Upper lobe of left lung (tissue), 6 donors: ENCODE data around the gene IL17RE. TPM values are rescaled to one million over a fixed set of nuclear protein-coding genes. Genes with fewer than 3 reads are reported as not detected.
"Not testable (repeated sequence)": the region's sequence is repeated elsewhere in the genome, so short reads cannot be mapped to it uniquely, and the experiment has no call there.

Source experiments
- ATAC-seq, 2 donors: fragments of 200-7000 bp; cut with Tn5 transposase; one replicate each; pipeline ENCODE4 v1.9.1; 2022; ENCODE audit warnings: mild to moderate bottlenecking in 2 of 2, moderate library complexity in 2 of 2; ENCODE audit not compliant: low FRiP score in 2 of 2
- DNase-seq, 2 donors: peaks; one replicate each; pipeline ENCODE4 v3.0.0-alpha.2; 2019 to 2020
- H3K27ac ChIP-seq, 4 donors: fragments of 200-600 bp; sonication (generic); one replicate each; pipeline ENCODE4 v1.5.1; 2016 to 2019
- H3K27me3 ChIP-seq, 4 donors: fragments of 200-600 bp; sonication (generic); one replicate each; pipeline ENCODE4 v1.5.1; 2017 to 2019
- H3K36me3 ChIP-seq, 4 donors: fragments of 200-600 bp; sonication (generic); one replicate each; pipeline ENCODE4 v1.5.1; 2016 to 2019
- H3K4me1 ChIP-seq, 4 donors: fragments of 200-600 bp; sonication (generic); one replicate each; pipeline ENCODE4 v1.5.1; 2018 to 2019
- H3K4me3 ChIP-seq, 4 donors: fragments of 200-600 bp; sonication (generic); one replicate each; pipeline ENCODE4 v1.5.1; 2017 to 2019; ENCODE audit warnings: mild to moderate bottlenecking in 2 of 4, moderate library complexity in 1 of 4
- H3K9me3 ChIP-seq, 4 donors: fragments of 200-600 bp; sonication (generic); one replicate each; pipeline ENCODE4 v1.5.1; 2018 to 2019
- CTCF ChIP-seq, 6 experiments: fragments of 450-650 bp in 4 of 6; fragments of 200-600 bp in 2 of 6; sonication (generic) in 2 of 6; IDR thresholded peaks; one replicate each; pipeline ENCODE4 v1.5.1; 2016 to 2019; ENCODE audit warnings: antibody characterized with exemption in 6 of 6
- EP300 ChIP-seq, 4 donors: sonication (generic); formaldehyde crosslinking; IDR thresholded peaks; one replicate each; pipeline ENCODE4 v1.5.1; 2017; ENCODE audit warnings: antibody characterized with exemption in 4 of 4, control low read depth in 2 of 4
- POLR2A ChIP-seq, 4 donors: fragments of 450-650 bp; IDR thresholded peaks; one replicate each; pipeline ENCODE4 v1.5.1; 2016 to 2017; ENCODE audit warnings: antibody characterized with exemption in 4 of 4, mild to moderate bottlenecking in 2 of 4
- POLR2AphosphoS5 ChIP-seq, 2 donors: sonication (generic); formaldehyde crosslinking; IDR thresholded peaks; one replicate each; pipeline ENCODE4 v1.5.1; 2017; ENCODE audit warnings: antibody characterized with exemption in 2 of 2
- WGBS, 2 donors: methylation state at CpG; one replicate each; pipeline ENCODE4 v1.1.5; 2017 to 2018; 5-methylcytosine and 5-hydroxymethylcytosine counted together
- total RNA-seq, 6 donors: library from RNA; depleted of rRNA in 4 of 6; stranded (reverse); fragments of >200 nt in 4 of 6; gene quantifications; one replicate each; pipeline versions ENCODE4 v1.1.0 to v1.2.1, GENCODE V29; 2016 to 2021
- donor health status: DM: no; HTN: no; CAD: no; lungs with moderate emphysema.
- donor health status: DM: no; HTN: yes; CAD: no; lungs with severe emphysema.

The IL17RE gene
- total RNA-seq, 6 donors from 2014 or later = 16.1 to 44.8 (median 27.0) TPM

DNA sequence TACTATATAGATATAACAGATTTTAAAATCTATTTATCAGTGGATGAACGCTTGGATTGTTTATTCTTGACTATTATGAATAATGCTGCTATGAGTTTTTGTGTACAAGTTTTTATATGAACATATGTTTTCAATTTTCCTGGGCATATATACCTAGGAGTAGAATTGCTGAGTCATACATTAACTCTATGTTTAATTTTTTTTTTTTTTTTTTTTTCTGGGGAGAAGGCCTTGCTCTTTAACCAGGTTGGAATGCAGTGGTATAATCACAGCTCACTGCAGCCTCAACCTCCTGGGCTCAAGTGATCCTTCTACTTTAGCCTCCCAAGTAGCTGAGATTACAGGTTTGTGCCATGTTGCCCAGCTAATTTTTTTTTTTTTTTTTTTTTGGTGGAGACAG lies 31.7 kb upstream of the IL17RE start:
- no peak overlapping the region for H3K27ac ChIP-seq
- H3K4me1 ChIP-seq = peaks cover 0 to 5% (median 0%) of the 10 kb centered on the region in 4 donors
- H3K9me3 ChIP-seq = no peaks in the 10 kb centered on the region
- no peaks in the 10 kb centered on the region for H3K36me3 ChIP-seq
- no peaks in the 10 kb centered on the region for H3K27me3 ChIP-seq
- TF ChIP-seq EP300 (IDR thresholded peaks at IDR 0.05) (no peak), POLR2A (IDR thresholded peaks at IDR 0.05) (no peak)
- ATAC-seq (no peak), DNase-seq (no peak)
- H3K4me3 ChIP-seq = no peak overlapping the region
- 100% methylated on average over 1 of the region's 1 CpG for whole genome bisulfite sequencing, 2 donors

GRCh38 chr3:9872067-9872466 lies 30.6 kb upstream of the IL17RE start:
- not testable (repeated sequence) for ATAC-seq, H3K4me3 ChIP-seq, H3K9me3 ChIP-seq, H3K27ac ChIP-seq, DNase-seq, H3K36me3 ChIP-seq, H3K4me1 ChIP-seq, H3K27me3 ChIP-seq
- 96 to 99% methylated on average over 5 of the region's 5 CpGs for WGBS, 2 donors

GRCh38 chr3:9875448-9875847 lies 27.2 kb upstream of the IL17RE start:
- Histone ChIP-seq H3K27ac (no peak overlapping the region), H3K27me3 (no peaks in the 10 kb centered on the region)
- TF ChIP-seq POLR2AphosphoS5 (IDR thresholded peaks at IDR 0.05) (no peak), POLR2A (IDR thresholded peaks at IDR 0.05) (no peak), EP300 (IDR thresholded peaks at IDR 0.05) (no peak), CTCF (IDR thresholded peaks at IDR 0.05) (no peak)

GRCh38 chr3:9876255-9876654 lies 26.4 kb upstream of the IL17RE start:
- not testable (repeated sequence) for H3K4me3 ChIP-seq, DNase-seq, H3K27ac ChIP-seq, H3K9me3 ChIP-seq, H3K27me3 ChIP-seq, H3K36me3 ChIP-seq, ATAC-seq, H3K4me1 ChIP-seq
- WGBS, 2 donors = 92 to 100% methylated on average over 4 of the region's 4 CpGs

More at GRCh38 chr3:9875448-9875847, 27.2 kb upstream of the IL17RE start:
- DNase-seq = no peak
- no peak for ATAC-seq
- Histone ChIP-seq H3K4me1 (no peaks in the 10 kb centered on the region), H3K4me3 (no peak overlapping the region), H3K9me3 (no peaks in the 10 kb centered on the region), H3K36me3 (no peaks in the 10 kb centered on the region)

DNA sequence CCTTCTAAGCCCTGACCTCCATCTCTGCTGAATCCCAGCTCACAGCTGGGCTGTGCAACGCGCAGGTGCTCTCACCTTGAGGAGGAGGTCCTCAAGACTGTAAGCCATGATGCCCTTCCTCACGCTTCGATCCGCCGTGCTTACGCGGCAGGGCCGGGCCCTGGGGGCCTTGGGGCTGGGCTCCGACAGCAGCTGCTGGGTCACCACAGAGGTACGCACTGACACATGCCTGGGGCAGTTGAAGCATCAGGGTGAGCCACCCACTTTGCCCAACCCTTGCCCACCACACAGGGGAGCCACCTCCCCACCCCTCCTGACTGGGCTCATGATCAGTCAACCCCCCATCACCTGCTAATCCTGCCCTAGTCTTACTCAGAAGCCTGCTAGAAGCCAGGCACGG lies 25.7 kb upstream of the IL17RE start:
- no peaks in the 10 kb centered on the region for H3K27me3 ChIP-seq
- peak in 1 of 2 donors; percentile 72 for DNase-seq
- ATAC-seq = peak in 1 of 2 donors; percentile 49
- no peak for TF ChIP-seq EP300 (IDR thresholded peaks at IDR 0.05)
- no peak for TF ChIP-seq CTCF (IDR thresholded peaks at IDR 0.05)
- H3K4me1 ChIP-seq = no peaks in the 10 kb centered on the region
- no peaks in the 10 kb centered on the region for H3K9me3 ChIP-seq
- 90 to 92% methylated on average over 10 to 12 of the region's 12 CpGs for WGBS, 2 donors
- no peak overlapping the region for H3K27ac ChIP-seq
- no peak overlapping the region for H3K4me3 ChIP-seq
- no peaks in the 10 kb centered on the region for H3K36me3 ChIP-seq

- no peak overlapping the region for H3K4me3 ChIP-seq
- no peaks in the 10 kb centered on the region for H3K36me3 ChIP-seq
- ATAC-seq = peak in 1 of 2 donors; percentile 40
- H3K9me3 ChIP-seq = no peaks in the 10 kb centered on the region
- H3K27me3 ChIP-seq = no peaks in the 10 kb centered on the region
- H3K27ac ChIP-seq = no peak overlapping the region
- H3K4me1 ChIP-seq = no peaks in the 10 kb centered on the region
- WGBS, 2 donors = 80 to 87% methylated on average over 5 of the region's 5 CpGs
- TF ChIP-seq POLR2A (IDR thresholded peaks at IDR 0.05) (no peak), CTCF (IDR thresholded peaks at IDR 0.05) (no peak), POLR2AphosphoS5 (IDR thresholded peaks at IDR 0.05) (no peak), EP300 (IDR thresholded peaks at IDR 0.05) (no peak)
- DNase-seq = no peak
These were observed 23.9 kb upstream of the IL17RE start for GRCh38 chr3:9878700-9879099.
